ENCODE data around the gene FARP1. TPM values are rescaled to one million over a fixed set of nuclear protein-coding genes. Genes with fewer than 3 reads are reported as not detected.

FARP1 gene, protein sequence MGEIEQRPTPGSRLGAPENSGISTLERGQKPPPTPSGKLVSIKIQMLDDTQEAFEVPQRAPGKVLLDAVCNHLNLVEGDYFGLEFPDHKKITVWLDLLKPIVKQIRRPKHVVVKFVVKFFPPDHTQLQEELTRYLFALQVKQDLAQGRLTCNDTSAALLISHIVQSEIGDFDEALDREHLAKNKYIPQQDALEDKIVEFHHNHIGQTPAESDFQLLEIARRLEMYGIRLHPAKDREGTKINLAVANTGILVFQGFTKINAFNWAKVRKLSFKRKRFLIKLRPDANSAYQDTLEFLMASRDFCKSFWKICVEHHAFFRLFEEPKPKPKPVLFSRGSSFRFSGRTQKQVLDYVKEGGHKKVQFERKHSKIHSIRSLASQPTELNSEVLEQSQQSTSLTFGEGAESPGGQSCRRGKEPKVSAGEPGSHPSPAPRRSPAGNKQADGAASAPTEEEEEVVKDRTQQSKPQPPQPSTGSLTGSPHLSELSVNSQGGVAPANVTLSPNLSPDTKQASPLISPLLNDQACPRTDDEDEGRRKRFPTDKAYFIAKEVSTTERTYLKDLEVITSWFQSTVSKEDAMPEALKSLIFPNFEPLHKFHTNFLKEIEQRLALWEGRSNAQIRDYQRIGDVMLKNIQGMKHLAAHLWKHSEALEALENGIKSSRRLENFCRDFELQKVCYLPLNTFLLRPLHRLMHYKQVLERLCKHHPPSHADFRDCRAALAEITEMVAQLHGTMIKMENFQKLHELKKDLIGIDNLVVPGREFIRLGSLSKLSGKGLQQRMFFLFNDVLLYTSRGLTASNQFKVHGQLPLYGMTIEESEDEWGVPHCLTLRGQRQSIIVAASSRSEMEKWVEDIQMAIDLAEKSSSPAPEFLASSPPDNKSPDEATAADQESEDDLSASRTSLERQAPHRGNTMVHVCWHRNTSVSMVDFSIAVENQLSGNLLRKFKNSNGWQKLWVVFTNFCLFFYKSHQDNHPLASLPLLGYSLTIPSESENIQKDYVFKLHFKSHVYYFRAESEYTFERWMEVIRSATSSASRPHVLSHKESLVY
- polyA plus RNA-seq (ENCODE audit: insufficient read length), result 73.0 TPM

DNA sequence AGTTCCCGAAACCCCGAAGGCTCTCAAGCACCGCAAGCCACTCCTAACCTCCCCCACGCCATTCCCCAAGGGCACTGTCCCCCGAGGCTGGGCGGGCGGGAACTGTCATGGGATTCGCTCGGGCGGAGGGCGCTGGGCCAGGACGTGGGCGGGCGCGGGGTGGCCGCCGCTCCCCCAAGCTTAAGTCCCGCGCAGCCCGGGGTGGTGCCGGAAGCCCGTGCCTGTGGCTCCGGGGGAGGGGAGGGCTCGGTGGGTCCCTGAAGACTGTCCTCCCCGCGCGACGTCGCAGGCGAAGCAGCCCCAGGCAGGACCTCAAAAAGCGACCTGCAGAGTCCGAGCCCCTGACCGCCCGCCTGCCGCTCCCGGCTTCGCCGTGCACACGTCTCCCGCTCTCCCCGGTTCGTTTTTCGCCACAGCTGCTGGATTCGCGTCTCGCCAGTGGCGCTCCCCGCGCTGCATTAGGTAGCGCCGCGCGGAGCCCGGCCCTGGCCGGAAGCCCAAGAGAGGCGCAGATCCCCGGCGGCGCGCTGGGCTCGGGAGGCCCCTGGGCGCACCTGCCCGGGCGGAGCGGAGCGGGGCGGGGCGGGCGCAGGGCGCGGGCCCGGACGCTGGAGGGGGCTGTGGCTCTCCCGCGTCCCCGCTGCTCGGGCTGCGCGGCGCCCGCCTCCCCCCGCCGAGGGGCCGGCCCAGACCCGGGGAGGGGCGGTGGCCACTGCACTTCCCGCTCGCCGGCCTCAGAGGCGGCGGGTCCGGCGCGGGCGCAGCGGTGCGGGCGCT lies at the start of gene FARP1:
Gene FARP1 (plus strand): TSS at position 715 of the 777 bp plus-strand sequence. CDS start 70,149 bp downstream, outside the sequence.
- DNase-seq (ENCODE audit: low read depth), result no peak

DNA sequence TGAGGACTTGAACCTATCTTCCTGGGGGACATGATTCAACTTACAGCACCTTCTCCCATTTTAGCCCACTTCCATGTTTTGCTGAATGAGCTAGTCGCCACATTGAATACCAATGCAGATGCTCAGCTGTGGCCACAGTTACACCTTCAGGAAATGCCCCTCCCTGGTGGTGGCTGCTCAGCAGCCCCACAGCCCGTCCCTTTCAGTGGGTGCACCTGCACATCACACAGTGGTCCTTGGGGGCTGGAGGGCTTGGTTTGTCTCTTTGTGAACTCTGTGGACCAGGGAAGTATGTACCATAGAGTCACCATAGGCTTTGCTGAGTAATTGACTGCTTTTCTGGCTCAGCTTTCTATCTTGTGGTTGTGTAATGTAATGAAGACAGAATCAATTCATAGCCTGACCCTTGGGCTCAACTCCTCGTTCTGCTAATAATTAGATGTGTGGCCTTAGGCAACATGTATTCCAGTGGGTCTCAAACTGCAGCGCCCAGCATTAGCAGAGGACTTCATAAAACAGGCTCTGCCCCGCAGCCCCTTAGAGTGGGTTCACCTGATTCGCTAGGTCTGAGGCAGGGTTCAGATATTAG lies 48.1 kb upstream of the FARP1 start:
- DNase-seq (ENCODE audit: low read depth), result no peak

DNA sequence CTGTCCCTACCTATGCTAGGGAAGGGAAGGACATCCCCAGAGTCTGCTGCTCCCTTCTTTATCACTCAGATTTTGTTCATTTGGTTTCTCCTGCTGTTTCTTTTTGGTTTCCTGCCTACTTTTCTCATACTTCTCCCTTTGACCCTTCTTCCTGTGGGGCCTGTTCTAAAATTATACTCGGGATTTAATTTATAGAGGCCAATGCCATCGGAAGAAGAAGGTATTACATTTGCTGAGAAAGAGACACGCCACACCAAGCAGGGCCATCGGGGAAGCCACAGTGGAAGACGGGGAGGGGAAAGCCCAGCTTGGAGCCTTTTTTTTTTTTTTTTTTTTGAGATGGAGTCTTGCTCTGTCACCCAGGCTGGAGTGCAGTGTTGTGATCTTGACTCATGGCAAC lies 46.8 kb upstream of the FARP1 start:
- no peak for DNase-seq (ENCODE audit: low read depth)

DNA sequence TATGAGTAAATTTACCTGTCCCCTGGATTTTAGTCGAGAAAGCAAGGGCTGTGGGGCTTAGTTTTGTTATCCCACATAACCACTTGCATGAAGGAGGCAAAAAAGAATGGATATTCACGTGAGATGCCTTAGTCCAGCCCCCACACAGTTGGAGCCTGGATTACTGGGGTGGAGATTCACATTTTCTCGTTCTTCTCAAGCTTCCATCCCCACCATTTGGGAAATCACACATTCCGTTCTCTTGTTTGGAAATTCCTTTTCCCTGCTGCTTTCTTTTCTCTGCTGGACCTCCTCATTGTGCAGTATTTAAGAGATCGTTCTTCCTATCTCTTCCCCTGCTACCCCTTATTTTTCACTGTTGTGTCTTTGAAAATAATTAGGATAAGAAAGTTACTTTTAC lies 45.1 kb upstream of the FARP1 start:
- DNase-seq (ENCODE audit: low read depth), result no peak

DNA sequence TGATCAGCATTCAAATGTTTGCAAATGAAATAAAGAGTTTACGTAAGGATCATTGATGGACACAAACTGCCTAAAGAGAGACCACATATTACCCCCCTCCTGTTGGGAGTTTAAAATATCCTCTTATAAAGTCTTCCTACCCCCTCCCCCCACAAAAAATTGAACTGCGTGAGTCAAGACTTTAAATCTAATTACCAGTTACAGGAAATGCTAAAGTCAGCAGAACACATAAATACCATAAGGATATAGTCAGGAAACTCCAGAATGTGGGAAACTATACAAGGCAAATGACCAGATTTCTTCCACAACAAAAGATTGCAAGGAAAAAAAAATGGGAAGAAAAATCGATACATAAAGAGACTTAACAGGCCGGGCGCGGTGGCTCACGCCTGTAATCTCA lies 44.4 kb upstream of the FARP1 start:
- DNase-seq (ENCODE audit: low read depth), result peak; percentile 8

DNA sequence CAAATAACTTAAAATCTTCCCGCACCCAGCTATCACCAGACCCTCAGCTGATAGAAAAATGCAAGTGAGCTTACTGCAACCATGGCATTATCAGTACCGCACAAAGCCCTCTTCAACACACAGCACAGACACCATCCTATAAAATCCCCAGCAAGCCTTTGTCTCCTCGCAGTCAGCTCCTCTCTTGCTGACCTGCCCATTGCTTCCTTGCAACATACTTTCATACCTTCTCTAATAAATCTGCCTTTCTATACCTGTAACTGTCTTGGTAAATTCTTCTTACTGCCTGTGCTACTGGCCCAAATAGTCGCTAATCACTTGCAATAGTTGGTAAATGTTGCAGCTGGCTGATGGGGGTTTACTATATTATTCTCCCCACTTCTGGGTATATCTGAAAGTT lies 43.3 kb upstream of the FARP1 start:
- no peak for DNase-seq (ENCODE audit: low read depth)

DNA sequence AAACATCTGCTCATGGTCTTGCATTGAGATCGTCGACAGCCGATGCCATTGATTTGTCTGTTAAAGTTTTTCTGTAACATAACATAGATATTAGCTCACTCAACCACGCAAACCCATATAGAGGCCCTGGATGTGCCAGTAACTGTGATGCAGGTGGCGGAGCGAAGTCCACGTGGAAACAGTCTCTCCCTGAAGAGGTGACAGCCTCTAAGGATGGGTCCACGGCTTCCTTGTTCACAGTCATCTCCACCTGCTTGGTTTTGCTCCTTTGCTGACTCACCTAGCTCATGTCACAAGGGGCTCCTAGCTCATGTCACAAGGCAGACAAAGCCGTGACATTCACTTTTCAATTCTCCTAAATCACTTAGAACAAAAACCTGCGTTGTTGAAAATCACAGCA lies 42.4 kb upstream of the FARP1 start:
- no peak for DNase-seq (ENCODE audit: low read depth)

DNA sequence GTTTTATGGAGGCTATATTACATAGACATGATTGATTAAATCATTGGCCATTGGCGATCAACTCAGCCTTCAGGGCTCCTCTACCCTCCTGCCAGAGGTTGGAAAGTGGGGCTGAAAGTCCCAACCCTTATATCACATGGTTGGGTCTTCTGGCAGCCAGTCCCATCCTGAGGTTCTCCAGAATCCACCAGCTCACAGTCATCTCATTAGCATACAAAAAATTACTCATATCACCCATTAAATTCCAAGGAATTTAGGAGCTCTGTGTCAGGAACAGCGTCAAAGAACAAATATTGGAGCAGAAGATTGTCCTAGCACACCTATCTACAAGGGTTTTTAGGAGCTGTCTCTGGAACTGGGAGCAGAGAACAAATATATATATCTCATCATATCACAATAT lies 39.4 kb upstream of the FARP1 start:
- DNase-seq (ENCODE audit: low read depth), result no peak

DNA sequence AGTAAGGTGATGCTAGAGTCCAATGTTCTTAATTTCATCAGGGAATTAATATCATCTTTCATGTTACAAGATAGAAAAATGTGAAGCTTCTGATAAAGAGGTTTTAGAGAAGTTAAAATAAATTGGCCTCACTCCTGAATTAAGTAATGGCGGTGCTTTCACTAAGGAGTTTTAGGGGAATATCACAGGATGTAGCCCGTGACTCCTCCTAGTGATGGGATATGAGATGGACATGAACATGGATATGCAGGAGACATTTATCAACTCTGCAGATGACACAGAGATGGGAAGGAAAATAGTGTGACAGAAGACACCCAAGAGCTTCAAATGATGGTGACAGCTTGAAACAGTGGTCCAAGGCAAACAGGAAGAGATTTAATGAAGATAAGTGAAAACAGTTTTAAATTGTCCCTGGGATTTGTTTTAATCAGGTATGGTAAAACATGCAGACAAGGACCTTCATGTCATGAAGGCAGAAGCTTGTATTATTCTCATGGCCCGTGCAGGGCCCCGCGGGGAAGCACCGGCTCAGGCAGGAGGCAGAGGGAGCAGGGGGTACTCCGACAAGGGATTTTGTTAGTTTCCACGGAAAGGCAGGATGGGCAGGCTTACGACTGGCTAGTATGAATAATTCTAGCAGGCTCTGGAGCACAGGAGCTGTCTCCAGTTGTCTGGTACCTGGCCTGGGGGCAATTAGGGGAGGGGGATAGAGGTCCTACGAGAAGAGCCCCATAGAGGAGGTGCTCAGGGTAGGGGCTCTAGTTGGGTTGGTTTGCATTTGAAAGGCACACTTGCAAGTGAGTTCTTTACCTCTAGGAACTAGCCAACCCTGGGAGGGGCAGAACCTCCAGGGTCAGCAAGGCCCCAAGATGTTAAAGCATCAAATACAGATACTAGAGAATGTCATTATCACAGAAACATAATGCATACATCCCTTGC lies 38.7 kb upstream of the FARP1 start:
- DNase-seq (ENCODE audit: low read depth), result no peak

DNA sequence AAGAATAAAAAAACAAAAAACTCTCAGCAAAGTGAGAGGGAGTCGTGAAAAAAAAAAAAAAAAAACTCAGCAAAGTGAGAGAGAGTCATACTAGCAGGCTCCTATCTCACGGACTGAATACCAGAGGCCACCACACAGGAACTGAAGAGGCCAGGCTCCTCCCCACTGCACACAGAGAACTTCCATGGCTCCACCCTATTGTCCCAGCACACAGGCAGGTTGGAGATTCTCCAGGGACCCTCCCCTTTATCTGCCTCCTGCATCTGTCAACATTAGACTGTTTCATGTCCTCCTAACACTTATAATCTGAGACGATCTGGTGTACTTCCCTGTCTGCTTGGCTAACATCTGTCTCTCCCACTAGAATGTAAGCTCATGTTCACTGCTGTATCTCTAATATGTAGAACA lies 37.0 kb upstream of the FARP1 start:
- DNase-seq (ENCODE audit: low read depth), result no peak

DNA sequence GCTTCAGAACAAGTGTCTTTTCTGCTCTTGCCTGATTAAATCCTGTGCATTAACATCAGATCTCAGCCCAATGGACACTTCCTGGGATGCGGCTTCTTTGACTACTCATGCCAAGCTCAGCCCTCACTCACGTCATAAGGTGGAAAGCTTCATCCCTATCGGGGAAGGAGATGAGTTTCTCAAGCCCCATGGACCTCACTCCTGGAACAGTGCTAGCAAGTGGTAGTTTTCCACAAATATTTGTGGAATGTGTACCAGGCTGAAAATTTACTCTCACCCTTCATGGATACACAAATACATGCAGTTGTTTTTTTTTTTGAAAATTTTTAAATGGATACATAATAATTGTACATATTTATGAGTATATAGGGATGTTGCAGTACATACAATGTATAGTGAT lies 34.6 kb upstream of the FARP1 start:
- no peak for DNase-seq (ENCODE audit: low read depth)

DNA sequence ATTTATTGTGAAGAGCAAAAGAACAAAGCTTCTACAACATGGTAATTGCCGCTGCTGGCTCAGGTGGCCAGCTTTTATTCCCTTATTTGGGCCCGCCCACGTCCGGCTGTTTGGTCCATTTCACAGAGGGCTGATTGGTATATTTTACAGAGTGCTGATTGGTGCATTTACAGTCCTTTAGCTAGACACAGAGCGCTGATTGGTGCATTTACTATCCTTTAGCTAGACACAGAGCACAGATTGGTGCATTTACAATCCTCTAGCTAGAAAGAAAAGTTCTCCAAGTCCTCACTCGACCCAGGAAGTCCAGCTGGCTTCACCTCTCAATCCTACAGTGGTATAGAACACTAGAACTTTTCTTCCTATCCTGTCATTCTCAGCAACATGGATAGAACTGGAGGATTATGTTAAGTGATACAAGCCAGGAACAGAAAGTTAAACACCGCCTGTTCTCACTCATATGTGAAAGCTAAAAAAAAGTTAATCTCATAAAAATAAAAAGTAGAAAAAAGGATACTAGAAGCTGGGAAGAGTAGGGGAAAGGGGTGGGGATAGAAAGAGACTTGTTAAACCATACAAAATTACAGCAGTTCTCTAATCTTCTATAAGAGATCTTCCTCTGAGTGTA lies 33.6 kb upstream of the FARP1 start:
- no peak for DNase-seq (ENCODE audit: low read depth)

DNA sequence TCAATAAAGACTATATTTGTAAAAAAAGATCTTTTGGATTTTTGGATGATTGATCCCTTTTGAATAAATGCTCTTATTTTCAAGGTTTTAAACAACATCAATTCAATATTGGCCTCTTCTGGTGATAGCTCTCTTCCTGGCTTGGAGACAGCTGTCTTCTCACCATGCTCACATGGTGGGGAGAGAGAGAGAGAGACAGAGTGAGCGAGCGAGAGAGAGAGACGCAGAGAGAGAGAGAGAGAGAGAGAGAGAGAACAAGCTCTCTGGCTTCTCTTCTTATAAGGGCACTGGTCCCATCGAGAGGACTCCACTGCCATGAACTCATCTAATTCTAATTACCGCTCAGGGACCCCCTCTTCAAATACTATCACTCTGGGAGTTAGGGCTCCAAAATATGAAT lies 32.1 kb upstream of the FARP1 start:
- no peak for DNase-seq (ENCODE audit: low read depth)

DNA sequence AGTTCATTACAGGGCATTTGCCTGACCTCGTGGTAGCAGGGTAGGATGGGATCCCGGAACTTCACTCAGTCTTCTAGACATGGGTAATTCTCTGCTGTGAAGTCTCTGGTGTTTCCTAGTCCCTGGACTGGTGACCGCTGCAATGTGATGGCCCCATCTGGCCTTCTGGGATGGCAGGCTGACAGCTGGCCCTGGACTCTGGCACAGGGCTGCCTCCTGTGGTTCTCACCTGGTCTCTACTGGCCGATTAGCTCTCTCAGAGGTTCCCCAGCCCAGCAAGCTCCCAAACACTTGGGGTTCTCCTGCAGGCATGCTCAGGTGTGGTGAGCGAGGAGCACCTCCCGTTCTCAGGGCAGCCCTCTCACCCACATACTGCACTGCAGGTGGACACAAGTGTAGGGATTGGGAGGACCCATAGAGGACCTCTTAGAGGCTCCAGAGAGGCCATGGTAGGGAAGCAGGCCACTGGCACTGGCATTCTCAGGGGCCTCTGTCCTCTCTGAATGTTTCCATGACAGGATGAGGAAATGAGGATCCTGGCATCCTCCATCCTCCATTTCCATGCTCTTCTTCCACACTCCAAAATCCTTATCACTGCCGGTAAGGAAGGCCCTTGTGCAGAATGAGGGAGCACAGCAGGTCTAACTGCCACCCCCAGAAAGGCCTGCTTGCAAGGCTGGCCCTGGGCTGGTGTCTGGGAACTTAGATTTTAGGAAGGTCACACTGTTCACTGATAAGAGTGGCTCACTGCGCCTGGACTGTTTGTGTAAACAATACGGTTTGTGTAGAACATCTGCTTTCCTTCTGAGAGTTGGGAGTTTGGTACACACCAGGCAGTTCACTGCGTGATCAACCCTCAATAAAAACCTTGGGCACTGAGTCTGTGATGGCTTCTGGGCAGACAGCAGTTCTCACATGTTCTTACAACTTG lies 31.5 kb upstream of the FARP1 start:
- no peak for DNase-seq (ENCODE audit: low read depth)

DNA sequence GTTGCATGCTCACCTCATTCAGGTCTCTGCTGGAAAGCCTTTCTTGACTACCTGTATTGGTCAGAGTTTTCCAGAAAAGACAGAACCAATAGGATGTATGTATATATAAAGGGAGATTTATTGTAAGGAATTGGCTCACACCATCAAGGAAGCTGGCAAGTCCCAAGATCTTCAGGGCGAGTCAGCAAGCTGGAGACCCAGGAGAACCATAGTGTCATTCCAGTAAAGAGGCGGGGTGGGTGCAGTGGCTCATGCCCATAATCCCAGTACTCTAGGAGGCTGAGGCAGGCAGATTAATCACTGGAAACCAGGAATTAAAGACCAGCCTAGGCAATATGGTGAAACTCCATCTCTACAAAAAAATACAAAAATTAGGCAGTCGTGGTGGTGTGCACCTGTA lies 30.4 kb upstream of the FARP1 start:
- DNase-seq (ENCODE audit: low read depth), result no peak

DNA sequence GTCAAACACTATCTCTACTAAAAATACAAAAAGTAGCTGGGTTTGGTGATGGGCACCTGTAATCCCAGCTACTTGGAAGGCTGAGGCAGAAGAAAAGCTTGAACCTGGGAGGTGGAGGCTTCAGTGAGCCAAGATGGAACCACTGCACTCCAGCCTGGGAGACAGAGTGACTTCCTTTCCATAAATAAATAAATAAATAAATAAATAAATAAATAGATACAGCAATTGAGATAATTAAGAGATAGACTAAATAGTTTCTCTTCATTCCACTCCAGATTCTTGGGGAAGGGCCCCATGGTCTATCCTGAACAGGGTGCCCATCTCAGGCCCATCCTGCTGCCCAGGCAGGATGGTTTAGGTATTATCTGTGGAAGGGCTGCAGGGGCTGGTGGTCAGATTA lies 24.0 kb upstream of the FARP1 start:
- no peak for DNase-seq (ENCODE audit: low read depth)

DNA sequence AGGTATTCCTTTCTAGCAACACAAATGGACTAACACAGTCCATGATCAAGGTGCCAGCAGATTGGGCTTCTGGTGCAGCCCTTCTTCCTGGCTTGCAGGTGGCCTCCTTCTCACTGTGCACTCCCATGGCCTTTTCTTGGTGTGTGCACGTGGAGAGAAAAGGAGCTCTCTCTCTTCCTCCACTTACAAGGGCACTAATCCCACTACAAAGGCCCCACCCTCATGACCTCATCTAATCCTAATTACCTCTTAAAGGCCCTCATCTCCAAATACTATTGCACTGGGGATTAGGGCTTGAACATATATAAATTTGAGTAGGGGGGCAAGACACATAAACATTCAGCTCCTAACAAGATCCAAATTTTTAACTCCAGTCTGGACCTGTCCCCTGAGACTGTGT lies 19.7 kb upstream of the FARP1 start:
- DNase-seq (ENCODE audit: low read depth), result no peak

DNA sequence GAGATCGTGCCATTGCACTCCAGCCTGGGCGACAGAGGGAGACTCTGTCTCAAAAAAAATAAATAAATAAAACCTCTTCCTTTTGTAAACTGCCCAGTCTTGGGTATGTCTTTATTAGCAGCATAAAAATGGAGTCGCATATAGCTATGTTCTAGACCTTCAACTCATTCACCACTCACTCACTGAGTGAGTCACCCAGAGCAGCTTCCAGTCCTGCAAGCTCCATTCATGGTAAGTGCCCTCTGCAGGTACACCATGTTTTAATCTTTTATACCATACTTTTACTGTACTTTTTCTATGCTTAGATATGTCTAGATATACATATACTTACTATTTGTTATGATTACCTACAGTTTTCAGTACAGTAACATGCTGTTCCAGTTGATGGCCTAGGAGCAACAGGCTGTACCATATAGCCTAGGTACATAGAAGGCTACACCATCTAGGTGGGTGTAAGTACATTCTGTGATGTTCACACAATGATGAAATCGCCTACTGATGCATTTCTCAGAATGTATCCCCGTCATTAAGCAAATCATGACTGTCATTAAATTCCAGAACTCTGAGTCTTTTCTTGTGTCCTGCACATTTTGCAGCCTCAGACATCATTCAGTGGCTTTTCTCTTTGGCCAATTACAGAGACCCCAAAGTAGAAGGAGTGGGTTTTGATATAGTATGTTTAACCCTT lies 13.7 kb upstream of the FARP1 start:
- DNase-seq (ENCODE audit: low read depth), result no peak
